Fibroblast of skin of back (primary cell): ENCODE data around the gene KLHL25.
A peak's percentile ranks its signal among the peaks of the same experiment; 100 is the strongest.

Experiments
- DNase-seq: peaks from one replicate; pipeline ENCODE4 v3.0.0-alpha.2; 2013

The KLHL25 gene

DNA sequence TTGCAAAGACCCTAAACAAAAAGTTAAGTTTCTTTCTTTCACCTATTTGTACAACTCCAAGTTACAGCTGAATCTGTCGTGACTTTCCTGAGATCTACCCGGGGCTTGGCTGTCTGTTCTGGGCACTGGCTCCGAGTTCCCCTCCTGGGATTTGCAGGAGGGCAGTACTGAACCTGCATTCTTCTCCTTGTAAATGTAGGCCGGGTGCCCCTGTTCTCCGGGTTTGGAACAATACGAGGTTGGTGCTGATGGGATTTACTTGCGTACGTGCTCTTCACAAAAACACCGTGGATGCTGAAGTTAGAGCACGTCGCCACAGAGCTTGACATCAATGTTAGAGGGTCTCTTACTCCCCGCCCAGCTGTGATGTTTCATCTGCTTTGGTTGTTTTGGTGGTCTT, 48.1 kb downstream of the KLHL25 start:
- no peak for DNase-seq

- no peak for DNase-seq
These were observed 49.1 kb downstream of the KLHL25 start for GRCh38 chr15:85745525-85746150.

GRCh38 chr15:85745023-85745422, 49.7 kb downstream of the KLHL25 start:
- DNase-seq: no peak

GRCh38 chr15:85744579-85744978, 50.1 kb downstream of the KLHL25 start:
- no peak for DNase-seq

DNA sequence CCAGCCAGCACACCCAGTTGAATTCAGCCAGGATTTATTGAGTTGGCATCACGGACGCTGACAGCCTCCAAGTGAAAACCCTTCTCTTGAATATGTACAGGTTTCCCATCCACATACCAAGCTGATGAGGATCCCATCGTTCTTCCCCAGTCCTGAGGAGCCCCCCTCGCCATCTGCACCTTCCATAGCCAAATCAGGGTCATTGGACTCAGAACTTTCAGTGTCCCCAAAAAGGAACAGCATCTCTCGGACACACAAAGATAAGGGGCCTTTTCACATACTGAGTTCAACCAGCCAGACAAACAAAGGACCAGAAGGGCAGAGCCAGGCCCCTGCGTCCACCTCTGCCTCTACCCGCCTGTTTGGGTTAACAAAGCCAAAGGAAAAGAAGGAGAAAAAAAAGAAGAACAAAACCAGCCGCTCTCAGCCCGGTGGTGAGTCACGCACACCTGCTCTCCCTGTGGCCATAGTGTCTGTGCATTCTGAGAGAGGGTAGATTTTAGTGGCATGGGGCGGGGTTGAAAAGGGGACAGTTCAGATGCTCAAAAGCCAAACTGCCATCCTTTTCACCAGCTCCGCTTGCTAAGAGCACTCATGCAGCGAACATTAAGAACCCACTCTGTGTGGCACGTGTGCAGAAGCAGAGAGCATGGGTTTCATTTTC, 51.2 kb downstream of the KLHL25 start:
- no peak for DNase-seq

- peak; percentile 19 for DNase-seq
These were observed 52.4 kb downstream of the KLHL25 start for GRCh38 chr15:85742186-85742821.

DNA sequence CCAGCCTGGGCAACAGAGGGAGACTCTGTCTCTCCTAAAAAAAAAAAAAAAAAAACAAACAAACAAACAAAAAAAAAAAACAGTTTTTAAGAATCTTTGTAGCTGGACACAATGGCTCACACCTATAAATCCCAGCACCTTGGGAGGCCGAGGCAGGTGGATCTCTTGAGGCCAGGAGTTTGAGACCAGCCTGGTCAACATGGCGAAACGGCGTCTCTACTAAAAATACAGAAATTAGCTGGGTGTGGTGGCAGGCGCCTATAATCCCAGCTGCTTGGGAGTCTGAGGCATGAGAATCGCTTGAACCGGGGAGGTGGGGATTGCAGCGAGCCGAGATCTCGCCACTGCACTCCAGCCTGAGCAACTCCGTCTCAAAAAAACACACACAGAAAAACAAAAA, 53.1 kb downstream of the KLHL25 start:
- no peak for DNase-seq

DNA sequence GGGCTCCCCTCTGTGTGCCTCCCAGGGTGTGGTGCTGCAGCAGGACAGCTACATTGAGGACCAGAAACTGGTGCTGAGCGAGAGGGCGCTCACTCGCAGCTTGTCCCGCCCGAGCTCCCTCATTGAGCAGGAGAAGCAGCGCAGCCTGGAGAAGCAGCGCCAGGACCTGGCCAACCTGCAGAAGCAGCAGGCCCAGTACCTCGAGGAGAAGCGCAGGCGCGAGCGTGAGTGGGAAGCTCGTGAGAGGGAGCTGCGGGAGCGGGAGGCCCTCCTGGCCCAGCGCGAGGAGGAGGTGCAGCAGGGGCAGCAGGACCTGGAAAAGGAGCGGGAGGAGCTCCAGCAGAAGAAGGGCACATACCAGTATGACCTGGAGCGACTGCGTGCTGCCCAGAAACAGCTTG, 53.7 kb downstream of the KLHL25 start:
- no peak for DNase-seq

- DNase-seq: no peak
These were observed 57.7 kb downstream of the KLHL25 start for GRCh38 chr15:85737061-85737460.

GRCh38 chr15:85733416-85733815, 61.3 kb downstream of the KLHL25 start:
- no peak for DNase-seq

GRCh38 chr15:85730001-85730820, 64.5 kb downstream of the KLHL25 start:
- DNase-seq: peak; percentile 58

- peak; percentile 62 for DNase-seq
These were observed 67.7 kb downstream of the KLHL25 start for GRCh38 chr15:85727068-85727467.

- DNase-seq: peak; percentile 71
These were observed 68.3 kb downstream of the KLHL25 start for GRCh38 chr15:85726454-85726853.

GRCh38 chr15:85725564-85725963, 69.2 kb downstream of the KLHL25 start:
- DNase-seq: no peak

DNA sequence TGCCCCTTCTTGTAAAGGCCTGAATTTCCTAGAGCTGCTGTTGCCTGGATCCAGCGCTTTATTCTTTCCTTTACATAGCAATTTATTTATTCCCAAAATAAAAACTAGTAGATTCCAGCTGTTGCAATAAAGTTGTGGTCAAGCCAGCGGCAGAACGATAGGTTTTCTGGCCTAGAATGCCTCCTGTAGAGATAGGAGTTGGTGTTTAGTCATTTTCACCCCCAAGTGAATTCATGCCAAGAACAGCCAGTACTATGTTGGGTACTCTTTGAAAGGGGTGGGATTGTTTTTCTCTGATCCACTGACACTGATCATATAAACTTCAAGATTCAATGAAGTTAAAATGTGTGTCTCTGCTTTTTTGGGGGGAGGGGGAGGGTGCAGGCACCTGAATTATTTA, 69.7 kb downstream of the KLHL25 start:
- DNase-seq: peak; percentile 28

DNA sequence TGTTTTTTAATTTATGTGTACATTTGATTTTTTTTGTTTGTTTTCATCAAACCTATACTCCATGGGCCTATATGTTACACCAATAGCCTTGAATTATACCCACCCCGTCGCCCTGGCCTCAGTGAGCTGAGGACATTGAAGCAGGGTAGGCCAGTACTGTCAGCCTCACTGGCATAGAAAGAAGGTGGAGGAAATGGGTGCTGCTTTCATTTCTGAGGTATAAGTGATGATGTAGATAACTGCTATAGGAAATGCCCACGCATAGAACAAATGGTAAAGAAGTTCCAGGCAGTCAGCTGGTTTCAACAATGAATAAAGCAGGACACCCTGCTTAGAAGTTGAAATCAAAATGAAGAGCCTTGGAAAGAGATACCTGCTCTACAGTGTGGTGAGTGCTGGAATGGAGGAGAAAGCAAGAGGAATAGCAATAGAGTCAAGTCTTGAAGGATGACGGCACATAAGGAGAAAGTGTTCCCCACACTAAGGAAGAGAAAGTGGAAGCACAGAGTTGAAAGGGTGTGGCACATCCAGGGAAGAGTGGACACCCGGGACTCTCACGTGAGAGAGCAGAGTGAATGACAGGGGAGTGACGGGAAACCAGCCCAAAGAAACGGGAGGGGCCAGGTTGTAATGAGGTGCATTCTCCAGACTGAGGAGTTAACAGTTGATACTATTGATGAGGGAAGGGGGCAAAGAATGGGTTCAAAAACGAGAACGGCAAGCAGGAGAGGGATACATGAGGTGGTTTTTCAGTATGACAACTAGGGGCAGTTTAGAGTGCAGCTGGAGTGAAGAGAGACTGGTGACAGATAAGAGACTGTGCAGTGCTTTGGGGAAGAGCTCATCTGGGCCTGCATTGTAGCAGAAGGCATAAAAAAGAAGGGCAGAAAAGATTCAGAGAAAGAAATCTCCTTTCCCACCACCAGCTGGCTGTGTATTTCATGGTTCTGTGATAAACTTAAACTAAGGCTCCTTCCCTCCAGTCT, 70.5 kb downstream of the KLHL25 start:
- DNase-seq: no peak

DNA sequence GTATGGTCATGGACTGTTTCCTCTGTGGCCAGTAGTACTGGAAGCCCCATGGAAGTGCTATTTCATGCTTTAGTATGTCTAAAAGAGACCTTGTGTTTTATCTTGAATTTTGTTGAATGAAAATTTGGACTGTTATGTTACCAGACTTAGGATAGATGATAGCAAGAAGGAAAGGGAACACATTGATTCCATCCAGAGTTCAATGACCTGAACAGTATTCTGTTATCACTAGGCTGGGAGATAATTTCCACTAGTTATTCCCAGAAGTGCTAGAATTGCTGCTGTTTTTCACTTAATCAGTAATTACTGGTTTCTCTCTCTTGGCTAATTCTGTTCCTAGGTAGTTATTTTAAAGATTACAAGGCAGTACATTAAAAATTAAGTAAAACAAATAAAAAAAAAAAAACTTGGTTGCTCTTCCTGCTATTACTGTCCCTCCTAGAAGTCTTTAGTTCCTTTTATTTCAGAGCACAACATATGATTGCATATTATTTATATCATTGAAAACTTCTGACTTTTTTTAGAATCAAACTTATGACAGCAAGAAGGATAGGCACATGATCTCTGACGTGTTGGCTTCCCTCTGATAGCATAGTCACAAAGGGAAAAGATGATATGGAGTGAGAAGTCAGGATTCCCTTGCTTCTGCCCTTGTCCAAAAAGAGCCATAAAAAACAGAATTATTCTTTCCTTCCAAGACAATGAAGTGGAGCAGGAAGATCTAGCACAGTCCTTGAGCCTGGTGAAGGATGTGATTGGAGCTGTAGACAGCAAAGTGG, 72.2 kb downstream of the KLHL25 start:
- DNase-seq: no peak

DNA sequence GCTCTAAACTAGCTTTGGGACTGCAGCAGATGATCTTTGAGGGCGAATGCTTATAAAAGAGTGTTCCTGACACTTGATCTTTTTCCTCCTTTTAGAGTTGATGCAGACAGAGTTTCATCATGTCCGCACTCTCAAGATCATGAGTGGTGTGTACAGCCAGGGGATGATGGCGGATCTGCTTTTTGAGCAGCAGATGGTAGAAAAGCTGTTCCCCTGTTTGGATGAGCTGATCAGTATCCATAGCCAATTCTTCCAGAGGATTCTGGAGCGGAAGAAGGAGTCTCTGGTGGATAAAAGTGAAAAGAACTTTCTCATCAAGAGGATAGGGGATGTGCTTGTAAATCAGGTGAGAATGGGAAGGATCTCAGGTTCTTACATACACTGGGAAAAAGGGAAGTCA, 75.7 kb downstream of the KLHL25 start:
- DNase-seq: no peak

DNA sequence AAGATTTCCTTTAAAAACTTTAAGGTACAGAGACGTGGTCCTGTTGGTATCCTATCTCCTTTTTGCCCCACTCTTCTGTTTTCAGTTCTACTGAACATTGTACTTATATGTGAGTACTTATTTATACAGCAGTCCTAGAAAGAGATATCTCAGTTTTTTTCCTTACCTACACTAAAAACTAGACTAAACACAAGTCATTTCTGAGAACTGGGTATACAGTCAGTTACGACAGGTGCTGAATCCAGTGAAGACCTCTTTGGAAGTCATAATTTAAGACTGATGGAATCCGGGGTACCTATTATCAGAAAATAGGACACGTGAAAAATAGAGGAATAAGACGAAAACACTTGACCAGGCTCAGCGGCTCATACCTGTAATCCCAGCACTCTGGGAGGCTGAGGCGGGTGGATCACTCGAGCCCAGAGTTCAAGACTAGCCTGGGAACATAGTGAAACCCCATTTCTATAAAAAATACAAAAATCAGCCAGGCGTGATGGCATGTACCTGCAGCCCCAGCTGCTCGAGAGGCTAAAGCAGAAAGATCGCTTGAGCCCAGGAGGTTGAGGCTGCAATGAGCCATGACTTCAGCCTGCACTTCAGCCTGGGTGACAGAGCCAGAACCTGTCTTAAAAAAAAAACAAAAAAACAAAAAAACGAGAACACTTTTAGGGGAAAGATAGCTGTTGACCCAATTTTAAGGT, 76.3 kb downstream of the KLHL25 start:
- DNase-seq: no peak

GRCh38 chr15:85717212-85717611, 77.5 kb downstream of the KLHL25 start:
- DNase-seq: no peak

DNA sequence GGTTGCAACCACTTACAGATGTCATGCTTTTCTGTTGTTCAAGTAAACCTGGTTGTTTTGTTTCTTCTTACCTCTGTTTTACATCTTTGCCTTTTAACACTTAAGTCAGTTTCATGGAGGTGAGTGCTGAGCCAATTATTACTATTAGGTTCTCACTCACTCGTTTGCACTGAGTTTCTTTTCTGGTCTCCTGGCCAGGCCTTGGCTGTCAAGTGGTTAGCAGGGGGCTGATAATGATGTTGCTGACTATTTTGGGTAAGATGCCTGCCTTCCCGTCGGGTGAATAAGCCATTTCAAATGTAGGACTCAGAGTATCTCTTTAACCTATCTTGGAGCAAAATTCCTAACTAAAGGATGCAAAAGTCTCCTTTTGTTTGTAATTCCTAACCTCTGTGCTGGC, 78.5 kb downstream of the KLHL25 start:
- no peak for DNase-seq
